AG09309 (cell line): ENCODE measurements around the gene STK32B.

Experiments used
- DNase-seq: peaks from one replicate; pipeline ENCODE4 v3.0.0-alpha.2; 2010; ENCODE audit warnings: low read depth
- H3K4me3 ChIP-seq: 2 replicates; pipeline ENCODE4 v1.5.1; 2011; ENCODE audit warnings: mild to moderate bottlenecking, low read depth, low read length, moderate library complexity; ENCODE audit not compliant: control insufficient read depth
- TF ChIP-seq, protein P1 (sequence below): IDR thresholded peaks from 2 replicates; pipeline ENCODE4 v1.5.1; 2011; ENCODE audit warnings: mild to moderate bottlenecking, low read depth, low read length, inconsistent platforms; ENCODE audit not compliant: insufficient read depth, control insufficient read depth; ENCODE audit errors: missing control alignments

Gene STK32B

DNA sequence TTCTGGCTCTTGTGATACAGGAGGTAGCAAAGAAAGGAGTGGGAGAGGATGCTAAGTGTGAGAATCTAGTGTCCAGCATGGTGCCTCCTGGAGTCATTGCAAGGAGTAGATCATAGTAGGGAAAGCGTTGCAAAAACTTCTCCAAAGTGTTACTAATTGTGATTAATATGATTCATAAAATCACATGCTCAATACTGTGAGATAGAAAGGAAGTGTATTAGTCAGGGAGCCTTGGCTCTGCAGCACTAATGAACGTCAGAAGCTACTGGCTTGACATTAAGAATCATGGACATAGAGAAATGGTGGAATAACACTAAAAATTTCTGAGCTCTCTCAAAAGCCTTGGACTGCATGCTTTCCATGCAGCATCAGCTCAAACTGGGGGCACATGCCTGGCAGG lies 358.0 kb downstream of the STK32B start:
- TF ChIP-seq, protein P1, sequence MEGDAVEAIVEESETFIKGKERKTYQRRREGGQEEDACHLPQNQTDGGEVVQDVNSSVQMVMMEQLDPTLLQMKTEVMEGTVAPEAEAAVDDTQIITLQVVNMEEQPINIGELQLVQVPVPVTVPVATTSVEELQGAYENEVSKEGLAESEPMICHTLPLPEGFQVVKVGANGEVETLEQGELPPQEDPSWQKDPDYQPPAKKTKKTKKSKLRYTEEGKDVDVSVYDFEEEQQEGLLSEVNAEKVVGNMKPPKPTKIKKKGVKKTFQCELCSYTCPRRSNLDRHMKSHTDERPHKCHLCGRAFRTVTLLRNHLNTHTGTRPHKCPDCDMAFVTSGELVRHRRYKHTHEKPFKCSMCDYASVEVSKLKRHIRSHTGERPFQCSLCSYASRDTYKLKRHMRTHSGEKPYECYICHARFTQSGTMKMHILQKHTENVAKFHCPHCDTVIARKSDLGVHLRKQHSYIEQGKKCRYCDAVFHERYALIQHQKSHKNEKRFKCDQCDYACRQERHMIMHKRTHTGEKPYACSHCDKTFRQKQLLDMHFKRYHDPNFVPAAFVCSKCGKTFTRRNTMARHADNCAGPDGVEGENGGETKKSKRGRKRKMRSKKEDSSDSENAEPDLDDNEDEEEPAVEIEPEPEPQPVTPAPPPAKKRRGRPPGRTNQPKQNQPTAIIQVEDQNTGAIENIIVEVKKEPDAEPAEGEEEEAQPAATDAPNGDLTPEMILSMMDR = no peak
- DNase-seq = no peak
- H3K4me3 ChIP-seq = no peak overlapping the region

DNA sequence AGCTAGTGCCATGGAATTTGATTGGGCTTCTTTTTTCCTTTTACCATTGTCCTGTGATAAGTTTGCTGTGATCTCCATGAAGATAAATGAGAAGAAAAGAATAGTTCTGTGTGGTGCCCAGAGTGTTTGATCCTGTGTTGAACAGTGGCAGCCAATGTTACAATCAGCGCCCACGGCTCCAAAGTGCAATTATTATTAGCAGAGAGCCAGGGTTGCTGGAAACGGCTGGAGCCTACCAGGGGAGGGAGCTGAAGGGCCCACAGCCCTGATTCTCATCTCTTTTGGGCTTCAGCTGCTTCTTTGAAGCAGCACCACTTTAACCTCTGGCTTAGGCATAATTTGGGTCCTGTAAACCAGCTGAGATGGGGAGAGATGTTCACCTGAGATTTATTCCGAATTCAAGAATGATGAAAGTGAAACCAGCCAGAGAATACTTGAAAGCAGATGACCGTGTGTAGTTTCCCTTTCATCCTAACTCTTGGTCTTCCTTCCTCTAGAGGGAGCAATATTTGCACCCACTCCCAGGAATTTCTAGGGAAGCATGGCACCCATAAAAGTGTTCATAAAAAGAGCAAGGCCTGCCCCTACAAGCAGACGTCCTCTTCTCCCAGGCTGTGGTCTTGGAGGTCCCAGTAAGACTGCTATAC lies 358.8 kb downstream of the STK32B start:
- DNase-seq = no peak
- H3K4me3 ChIP-seq = no peak overlapping the region
- TF ChIP-seq, protein P1 = no peak

- TF ChIP-seq, protein P1 = no peak
- no peak overlapping the region for H3K4me3 ChIP-seq
- DNase-seq = no peak
Measured at GRCh38 chr4:5412296-5412695, 361.0 kb downstream of the STK32B start.

DNA sequence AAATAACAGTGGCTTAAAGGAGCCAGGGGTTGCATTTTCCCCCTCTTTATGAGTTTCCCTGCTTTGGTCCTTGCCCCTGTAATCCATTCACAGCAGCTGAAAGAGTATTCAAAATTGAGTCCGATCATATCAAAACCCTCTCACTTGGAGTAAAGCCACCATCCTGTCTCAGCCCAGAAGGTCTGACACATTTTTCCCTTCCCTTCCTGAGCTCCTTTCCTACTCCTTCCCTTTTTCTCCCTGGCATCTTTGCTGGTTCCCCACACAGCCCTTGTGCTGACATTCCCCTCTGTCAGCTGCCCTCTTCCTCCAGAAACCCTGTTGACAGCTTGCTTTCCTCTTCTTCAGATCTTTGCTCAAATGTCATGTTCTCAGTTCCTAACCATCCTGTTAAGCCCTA lies 361.5 kb downstream of the STK32B start:
- no peak for DNase-seq
- TF ChIP-seq, protein P1 = no peak
- no peak overlapping the region for H3K4me3 ChIP-seq

DNA sequence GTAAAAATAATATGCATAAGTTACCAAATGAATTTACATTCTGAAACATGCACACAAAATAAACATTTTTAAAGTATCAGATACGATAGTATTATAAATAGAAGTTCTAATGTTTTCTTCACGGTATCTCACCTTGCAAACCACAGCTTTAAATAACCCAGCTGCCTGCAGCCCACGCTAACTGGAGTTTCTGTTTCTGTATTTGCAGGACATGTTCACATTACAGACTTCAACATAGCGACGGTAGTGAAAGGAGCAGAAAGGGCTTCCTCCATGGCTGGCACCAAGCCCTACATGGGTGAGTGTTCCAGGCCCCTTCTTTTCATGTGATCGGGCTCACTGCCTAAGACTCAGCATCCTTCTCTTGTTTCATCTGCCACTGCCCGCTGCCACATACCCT lies 365.4 kb downstream of the STK32B start:
- no peak overlapping the region for H3K4me3 ChIP-seq
- TF ChIP-seq, protein P1 = no peak
- no peak for DNase-seq

DNA sequence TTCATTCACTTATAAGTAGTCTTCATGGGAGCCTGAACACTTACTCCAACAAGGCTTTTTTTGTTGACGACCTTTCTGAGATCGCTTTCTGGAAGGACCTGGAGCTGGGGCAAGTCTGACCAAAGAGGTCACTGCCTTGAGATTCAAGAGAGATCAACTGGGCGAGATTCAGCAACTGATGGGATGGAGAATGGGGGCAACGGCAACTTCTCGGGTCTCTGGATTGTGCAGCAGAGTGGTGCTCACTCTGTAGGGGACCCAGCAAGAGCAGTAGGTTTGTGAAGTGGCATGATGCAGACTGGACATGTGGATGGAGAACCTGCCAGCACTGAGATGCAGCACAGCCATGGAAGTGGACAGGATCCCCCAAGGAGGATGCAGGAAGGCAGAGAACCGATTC lies 369.0 kb downstream of the STK32B start:
- DNase-seq = no peak
- TF ChIP-seq, protein P1 = no peak
- H3K4me3 ChIP-seq = no peak overlapping the region
